HepG2 (cell line): ENCODE measurements around the gene CCT6A. TPM values are rescaled to one million over a fixed set of nuclear protein-coding genes. Genes with fewer than 3 reads are reported as not detected.

ENCODE experiments used
- CC2D1A ChIP-seq: sonication (generic); formaldehyde crosslinking; IDR thresholded peaks from 2 replicates; pipeline ENCODE4 v1.8.1; 2023; ENCODE audit warnings: mild to moderate bottlenecking, missing genetic modification reagents
- E2F5 ChIP-seq: sonication (generic); formaldehyde crosslinking; conservative IDR thresholded peaks from 2 replicates; pipeline ENCODE4 v1.4.0; 2020; ENCODE audit warnings: missing genetic modification reagents
- GFI1 ChIP-seq: sonication (generic); formaldehyde crosslinking; IDR thresholded peaks from 2 replicates; pipeline ENCODE4 v1.5.0; 2020; ENCODE audit warnings: missing genetic modification reagents, mild to moderate bottlenecking, borderline replicate concordance
- HMG20A ChIP-seq: IDR thresholded peaks from 2 replicates; pipeline ENCODE4 v1.6.1; 2016; ENCODE audit warnings: borderline replicate concordance
- PAWR ChIP-seq: sonication (generic); formaldehyde crosslinking; IDR thresholded peaks from 2 replicates; pipeline ENCODE4 v1.4.0; 2020; ENCODE audit warnings: missing genetic modification reagents, mild to moderate bottlenecking, borderline replicate concordance
- PLSCR1 ChIP-seq: sonication (generic); formaldehyde crosslinking; IDR thresholded peaks from 2 replicates; pipeline ENCODE4 v1.5.0; 2020; ENCODE audit warnings: missing genetic modification reagents, mild to moderate bottlenecking, borderline replicate concordance
- PRPF4 ChIP-seq: fragments of 200-400 bp; formaldehyde crosslinking; IDR thresholded peaks from 2 replicates; pipeline ENCODE4 v1.6.1; 2016; ENCODE audit warnings: low read length, low read depth; ENCODE audit not compliant: poor library complexity, severe bottlenecking
- ZKSCAN1 ChIP-seq: fragments of 150-350 bp; IDR thresholded peaks from 2 replicates; pipeline ENCODE4 v1.6.1; 2014; ENCODE audit warnings: low read length
- ZNF160 ChIP-seq: sonication (generic); formaldehyde crosslinking; IDR thresholded peaks from 2 replicates; pipeline ENCODE4 v1.8.0; 2022; ENCODE audit warnings: mild to moderate bottlenecking, inconsistent platforms, missing genetic modification reagents
- ZNF354B ChIP-seq: sonication (generic); formaldehyde crosslinking; IDR thresholded peaks from 2 replicates; pipeline ENCODE4 v1.8.0; 2022; ENCODE audit warnings: mild to moderate bottlenecking, missing genetic modification reagents
- ZNF7 ChIP-seq: IDR thresholded peaks from 2 replicates; pipeline ENCODE4 v1.6.1; 2016; ENCODE audit warnings: missing biosample characterization, missing genetic modification reagents
- polyA plus RNA-seq, 8 experiments: library from polyadenylated mRNA; depleted of rRNA in 3 of 8; stranded (reverse) in 7 of 8; unstranded in 1 of 8; fragments of >200 nt; fragmentation: Illumina TruSeq in 4 of 8; extraction: Trizol in 4 of 8; gene quantifications; 2 replicates each; pipeline versions ENCODE4 v1.2.1 to v1.2.3, GENCODE V29; 2011 to 2016; ENCODE audit warnings: low read depth in 4 of 8, missing spikeins in 1 of 8, mixed read lengths in 1 of 8; ENCODE audit not compliant: insufficient read depth in 1 of 8
- total RNA-seq, 5 experiments: library from RNA; depleted of rRNA; stranded (reverse); fragments of >200 nt; fragmentation: Illumina TruSeq; extraction: Trizol; gene quantifications; 2 replicates each; pipeline ENCODE4 v1.2.3, GENCODE V29; 2016; ENCODE audit warnings: low read depth in 1 of 5
- TF ChIP-seq, protein P1 (sequence below): sonication (generic); formaldehyde crosslinking; conservative IDR thresholded peaks from 2 replicates; pipeline ENCODE4 v1.4.0; 2020; ENCODE audit warnings: mild to moderate bottlenecking, missing genetic modification reagents, moderate library complexity
- TF ChIP-seq, protein P2 (sequence below): IDR thresholded peaks from 2 replicates; pipeline ENCODE4 v1.6.1; 2016; ENCODE audit warnings: missing compliant biosample characterization, missing genetic modification reagents, borderline replicate concordance

Gene CCT6A
- total and polyA plus RNA-seq, 2 of the 13 experiments (the other 11 are each of a cell fraction or from before 2014, with no cell fraction given): 219 to 292 TPM

DNA sequence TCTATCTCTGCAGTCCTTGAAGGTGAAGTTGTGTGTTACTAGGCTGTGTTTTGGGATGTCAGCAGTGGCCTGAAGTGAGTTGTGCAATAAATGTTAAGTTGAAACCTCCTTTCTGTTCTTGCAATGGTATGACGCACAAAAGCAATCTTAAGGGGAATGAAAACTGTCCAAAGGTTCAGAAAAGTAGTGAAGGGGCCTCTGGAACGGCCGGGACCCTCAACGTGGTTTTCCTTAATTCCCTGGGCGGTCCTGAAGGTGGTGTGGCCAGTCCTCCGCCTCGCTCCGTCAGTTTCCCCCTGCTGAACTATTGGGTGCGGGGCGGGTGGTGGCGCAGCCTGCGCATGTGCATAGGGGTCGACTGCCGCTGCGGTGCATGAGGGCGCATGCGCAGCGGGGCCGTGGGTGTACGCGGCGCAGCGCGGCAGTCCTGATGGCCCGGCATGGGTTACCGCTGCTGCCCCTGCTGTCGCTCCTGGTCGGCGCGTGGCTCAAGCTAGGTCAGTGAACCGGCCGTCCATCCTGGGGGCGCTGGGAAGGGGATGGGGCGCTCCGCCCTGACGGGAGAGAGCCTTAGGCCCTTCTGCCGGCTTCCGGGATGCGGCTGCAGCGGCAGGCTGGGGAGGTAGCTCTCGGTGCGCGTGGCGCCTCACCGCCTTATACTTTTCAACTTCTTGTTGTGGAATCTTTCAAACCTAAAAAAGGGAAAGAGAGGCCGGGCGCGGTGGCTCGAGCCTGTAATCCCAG lies 12.5 kb downstream of the CCT6A start, which contains the start of gene SUMF2 (continued):
- TF ChIP-seq, protein P1, sequence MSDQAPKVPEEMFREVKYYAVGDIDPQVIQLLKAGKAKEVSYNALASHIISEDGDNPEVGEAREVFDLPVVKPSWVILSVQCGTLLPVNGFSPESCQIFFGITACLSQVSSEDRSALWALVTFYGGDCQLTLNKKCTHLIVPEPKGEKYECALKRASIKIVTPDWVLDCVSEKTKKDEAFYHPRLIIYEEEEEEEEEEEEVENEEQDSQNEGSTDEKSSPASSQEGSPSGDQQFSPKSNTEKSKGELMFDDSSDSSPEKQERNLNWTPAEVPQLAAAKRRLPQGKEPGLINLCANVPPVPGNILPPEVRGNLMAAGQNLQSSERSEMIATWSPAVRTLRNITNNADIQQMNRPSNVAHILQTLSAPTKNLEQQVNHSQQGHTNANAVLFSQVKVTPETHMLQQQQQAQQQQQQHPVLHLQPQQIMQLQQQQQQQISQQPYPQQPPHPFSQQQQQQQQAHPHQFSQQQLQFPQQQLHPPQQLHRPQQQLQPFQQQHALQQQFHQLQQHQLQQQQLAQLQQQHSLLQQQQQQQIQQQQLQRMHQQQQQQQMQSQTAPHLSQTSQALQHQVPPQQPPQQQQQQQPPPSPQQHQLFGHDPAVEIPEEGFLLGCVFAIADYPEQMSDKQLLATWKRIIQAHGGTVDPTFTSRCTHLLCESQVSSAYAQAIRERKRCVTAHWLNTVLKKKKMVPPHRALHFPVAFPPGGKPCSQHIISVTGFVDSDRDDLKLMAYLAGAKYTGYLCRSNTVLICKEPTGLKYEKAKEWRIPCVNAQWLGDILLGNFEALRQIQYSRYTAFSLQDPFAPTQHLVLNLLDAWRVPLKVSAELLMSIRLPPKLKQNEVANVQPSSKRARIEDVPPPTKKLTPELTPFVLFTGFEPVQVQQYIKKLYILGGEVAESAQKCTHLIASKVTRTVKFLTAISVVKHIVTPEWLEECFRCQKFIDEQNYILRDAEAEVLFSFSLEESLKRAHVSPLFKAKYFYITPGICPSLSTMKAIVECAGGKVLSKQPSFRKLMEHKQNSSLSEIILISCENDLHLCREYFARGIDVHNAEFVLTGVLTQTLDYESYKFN (CRISPR knock-in tag): peak; percentile 3; the same call in 1 of the 2 replicates
- TF ChIP-seq CC2D1A (CRISPR knock-in tag): no peak
- TF ChIP-seq E2F5 (CRISPR knock-in tag): no peak
- TF ChIP-seq PLSCR1 (CRISPR knock-in tag): no peak
- TF ChIP-seq GFI1 (CRISPR knock-in tag): no peak
- TF ChIP-seq, protein P2, sequence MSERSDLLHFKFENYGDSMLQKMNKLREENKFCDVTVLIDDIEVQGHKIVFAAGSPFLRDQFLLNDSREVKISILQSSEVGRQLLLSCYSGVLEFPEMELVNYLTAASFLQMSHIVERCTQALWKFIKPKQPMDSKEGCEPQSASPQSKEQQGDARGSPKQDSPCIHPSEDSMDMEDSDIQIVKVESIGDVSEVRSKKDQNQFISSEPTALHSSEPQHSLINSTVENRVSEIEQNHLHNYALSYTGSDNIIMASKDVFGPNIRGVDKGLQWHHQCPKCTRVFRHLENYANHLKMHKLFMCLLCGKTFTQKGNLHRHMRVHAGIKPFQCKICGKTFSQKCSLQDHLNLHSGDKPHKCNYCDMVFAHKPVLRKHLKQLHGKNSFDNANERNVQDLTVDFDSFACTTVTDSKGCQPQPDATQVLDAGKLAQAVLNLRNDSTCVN (CRISPR knock-in tag): 0 out of 2 replicates have a peak, but pooled peaks have one; percentile 52
- TF ChIP-seq ZKSCAN1: no peak
- no peak for TF ChIP-seq ZNF7 (CRISPR knock-in tag)
- 0 out of 2 replicates have a peak, but pooled peaks have one; percentile 52 for TF ChIP-seq ZNF160
- TF ChIP-seq PRPF4: no peak
- TF ChIP-seq PAWR (CRISPR knock-in tag): 0 out of 2 replicates have a peak, but pooled peaks have one; percentile 51
- TF ChIP-seq ZNF354B (CRISPR knock-in tag): no peak
- no peak for TF ChIP-seq HMG20A
